Measurements from ENCODE around the gene INTS3. TPM values are rescaled to one million over a fixed set of nuclear protein-coding genes. Genes with fewer than 3 reads are reported as not detected.

Gene INTS3
- total and polyA plus RNA-seq, 10 of the 15 experiments (the other 5 are each of a cell fraction or from before 2014, with no cell fraction given) = 12.6 to 87.4 (median 30.8) TPM

GRCh38 chr1:153780551-153780950, 52.7 kb downstream of the INTS3 start:
- intact Hi-C loops (cut with micrococcal nuclease; ENCODE audit: unreplicated experiment) (no loop called here), in situ Hi-C loops (cut with MboI) (no loop called here)
- ChIA-PET RAD21 (ENCODE audit: unreplicated experiment) (interaction anchor here (1.0 kb wide), 1 partner anchor 270 kb away, joined by 4 read pairs; no protein-coding TSS in a partner anchor), SMC1A (ENCODE audit: uncharacterized antibody, unreplicated experiment) (no interaction called here), CTCF (no interaction called here), POLR2A (interaction anchor here (0.9 kb wide), 1 partner anchor 22 kb away, joined by 3 read pairs; no protein-coding TSS in a partner anchor)
- Histone ChIP-seq H3K27me3 (replicated peaks in 1 of 2; ENCODE audit: control insufficient read depth in 2 of 2, insufficient read depth in 2 of 2, low read length in 1 of 2) (no peaks in the 10 kb centered on the region), H2AFZ (ENCODE audit: control insufficient read depth, low read depth, low read length) (no peak overlapping the region), H3K27ac (ENCODE audit: control insufficient read depth, insufficient read depth) (no peak overlapping the region), H3K4me2 (ENCODE audit: control insufficient read depth, insufficient read depth) (no peak overlapping the region), H3K4me1 (ENCODE audit: control insufficient read depth, insufficient read depth, low read length) (peaks cover 15% of the 10 kb centered on the region), H3K36me3 (ENCODE audit: control insufficient read depth in 2 of 2, insufficient read depth in 2 of 2, low read length in 1 of 2) (no peaks in the 10 kb centered on the region), H3K9ac (ENCODE audit: control insufficient read depth, insufficient read depth, low read length) (no peak overlapping the region), H3K4me3 (no peak overlapping the region), H3K79me2 (ENCODE audit: control insufficient read depth, insufficient read depth, low read length) (no peaks in the 10 kb centered on the region), H4K20me1 (ENCODE audit: control insufficient read depth, insufficient read depth) (no peaks in the 10 kb centered on the region), H3K9me3 (replicated peaks; ENCODE audit: control insufficient read depth, insufficient read depth, low read length) (no peaks in the 10 kb centered on the region)
- FAIRE-seq (no peak), DNase-seq (ENCODE audit: low read depth, low spot score) (no peak), ATAC-seq (no peak)
- BruUV-seq (replicated peaks) = no TSS peak
- WGBS (ENCODE audit: insufficient coverage, insufficient replicate concordance, low lambda C conversion rate, missing lambda C conversion rate) = 100% methylated on average over 4 of the region's 4 CpGs
- TF ChIP-seq, protein P1, sequence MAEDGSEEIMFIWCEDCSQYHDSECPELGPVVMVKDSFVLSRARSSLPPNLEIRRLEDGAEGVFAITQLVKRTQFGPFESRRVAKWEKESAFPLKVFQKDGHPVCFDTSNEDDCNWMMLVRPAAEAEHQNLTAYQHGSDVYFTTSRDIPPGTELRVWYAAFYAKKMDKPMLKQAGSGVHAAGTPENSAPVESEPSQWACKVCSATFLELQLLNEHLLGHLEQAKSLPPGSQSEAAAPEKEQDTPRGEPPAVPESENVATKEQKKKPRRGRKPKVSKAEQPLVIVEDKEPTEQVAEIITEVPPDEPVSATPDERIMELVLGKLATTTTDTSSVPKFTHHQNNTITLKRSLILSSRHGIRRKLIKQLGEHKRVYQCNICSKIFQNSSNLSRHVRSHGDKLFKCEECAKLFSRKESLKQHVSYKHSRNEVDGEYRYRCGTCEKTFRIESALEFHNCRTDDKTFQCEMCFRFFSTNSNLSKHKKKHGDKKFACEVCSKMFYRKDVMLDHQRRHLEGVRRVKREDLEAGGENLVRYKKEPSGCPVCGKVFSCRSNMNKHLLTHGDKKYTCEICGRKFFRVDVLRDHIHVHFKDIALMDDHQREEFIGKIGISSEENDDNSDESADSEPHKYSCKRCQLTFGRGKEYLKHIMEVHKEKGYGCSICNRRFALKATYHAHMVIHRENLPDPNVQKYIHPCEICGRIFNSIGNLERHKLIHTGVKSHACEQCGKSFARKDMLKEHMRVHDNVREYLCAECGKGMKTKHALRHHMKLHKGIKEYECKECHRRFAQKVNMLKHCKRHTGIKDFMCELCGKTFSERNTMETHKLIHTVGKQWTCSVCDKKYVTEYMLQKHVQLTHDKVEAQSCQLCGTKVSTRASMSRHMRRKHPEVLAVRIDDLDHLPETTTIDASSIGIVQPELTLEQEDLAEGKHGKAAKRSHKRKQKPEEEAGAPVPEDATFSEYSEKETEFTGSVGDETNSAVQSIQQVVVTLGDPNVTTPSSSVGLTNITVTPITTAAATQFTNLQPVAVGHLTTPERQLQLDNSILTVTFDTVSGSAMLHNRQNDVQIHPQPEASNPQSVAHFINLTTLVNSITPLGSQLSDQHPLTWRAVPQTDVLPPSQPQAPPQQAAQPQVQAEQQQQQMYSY (CRISPR knock-in tag; IDR thresholded peaks at IDR 0.05) = no peak
- TF ChIP-seq SKIL (IDR thresholded peaks at IDR 0.05; ENCODE audit: low read depth, poor library complexity, severe bottlenecking) (no peak), TCF7 (IDR thresholded peaks at IDR 0.05; ENCODE audit: borderline replicate concordance) (no peak), NFXL1 (IDR thresholded peaks at IDR 0.05; ENCODE audit: borderline replicate concordance) (no peak), SMC3 (IDR thresholded peaks at IDR 0.05; ENCODE audit: borderline replicate concordance, low read length) (no peak), RB1 (IDR thresholded peaks at IDR 0.05; ENCODE audit: borderline replicate concordance) (no peak), MXI1 (IDR thresholded peaks at IDR 0.05; ENCODE audit: low read depth, low read length) (no peak), MYB (IDR thresholded peaks at IDR 0.05; ENCODE audit: borderline replicate concordance, low read depth, low read length) (no peak), JUND (IDR thresholded peaks at IDR 0.05; ENCODE audit: low read depth, low read length) (no peak), CHD2 (IDR thresholded peaks at IDR 0.05; ENCODE audit: borderline replicate concordance, low read depth, low read length) (no peak)
- TF ChIP-seq, protein P2, sequence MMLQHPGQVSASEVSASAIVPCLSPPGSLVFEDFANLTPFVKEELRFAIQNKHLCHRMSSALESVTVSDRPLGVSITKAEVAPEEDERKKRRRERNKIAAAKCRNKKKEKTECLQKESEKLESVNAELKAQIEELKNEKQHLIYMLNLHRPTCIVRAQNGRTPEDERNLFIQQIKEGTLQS (IDR thresholded peaks at IDR 0.05; ENCODE audit: borderline replicate concordance, extremely low read depth, low read depth, low read length) = no peak
- TF ChIP-seq, protein P3, sequence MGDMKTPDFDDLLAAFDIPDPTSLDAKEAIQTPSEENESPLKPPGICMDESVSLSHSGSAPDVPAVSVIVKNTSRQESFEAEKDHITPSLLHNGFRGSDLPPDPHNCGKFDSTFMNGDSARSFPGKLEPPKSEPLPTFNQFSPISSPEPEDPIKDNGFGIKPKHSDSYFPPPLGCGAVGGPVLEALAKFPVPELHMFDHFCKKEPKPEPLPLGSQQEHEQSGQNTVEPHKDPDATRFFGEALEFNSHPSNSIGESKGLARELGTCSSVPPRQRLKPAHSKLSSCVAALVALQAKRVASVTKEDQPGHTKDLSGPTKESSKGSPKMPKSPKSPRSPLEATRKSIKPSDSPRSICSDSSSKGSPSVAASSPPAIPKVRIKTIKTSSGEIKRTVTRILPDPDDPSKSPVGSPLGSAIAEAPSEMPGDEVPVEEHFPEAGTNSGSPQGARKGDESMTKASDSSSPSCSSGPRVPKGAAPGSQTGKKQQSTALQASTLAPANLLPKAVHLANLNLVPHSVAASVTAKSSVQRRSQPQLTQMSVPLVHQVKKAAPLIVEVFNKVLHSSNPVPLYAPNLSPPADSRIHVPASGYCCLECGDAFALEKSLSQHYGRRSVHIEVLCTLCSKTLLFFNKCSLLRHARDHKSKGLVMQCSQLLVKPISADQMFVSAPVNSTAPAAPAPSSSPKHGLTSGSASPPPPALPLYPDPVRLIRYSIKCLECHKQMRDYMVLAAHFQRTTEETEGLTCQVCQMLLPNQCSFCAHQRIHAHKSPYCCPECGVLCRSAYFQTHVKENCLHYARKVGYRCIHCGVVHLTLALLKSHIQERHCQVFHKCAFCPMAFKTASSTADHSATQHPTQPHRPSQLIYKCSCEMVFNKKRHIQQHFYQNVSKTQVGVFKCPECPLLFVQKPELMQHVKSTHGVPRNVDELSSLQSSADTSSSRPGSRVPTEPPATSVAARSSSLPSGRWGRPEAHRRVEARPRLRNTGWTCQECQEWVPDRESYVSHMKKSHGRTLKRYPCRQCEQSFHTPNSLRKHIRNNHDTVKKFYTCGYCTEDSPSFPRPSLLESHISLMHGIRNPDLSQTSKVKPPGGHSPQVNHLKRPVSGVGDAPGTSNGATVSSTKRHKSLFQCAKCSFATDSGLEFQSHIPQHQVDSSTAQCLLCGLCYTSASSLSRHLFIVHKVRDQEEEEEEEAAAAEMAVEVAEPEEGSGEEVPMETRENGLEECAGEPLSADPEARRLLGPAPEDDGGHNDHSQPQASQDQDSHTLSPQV (IDR thresholded peaks at IDR 0.05) = no peak

Measured in GM12878 (cell line).